ENCODE measurements around the gene SLC8A3. TPM values are rescaled to one million over a fixed set of nuclear protein-coding genes. Genes with fewer than 3 reads are reported as not detected.

The SLC8A3 gene
- total and polyA plus RNA-seq, 8 donors: 0.44 to 24.9 (median 6.6) TPM

GRCh38 chr14:70162358-70162757 is 26.4 kb downstream of the SLC8A3 start:
- Histone ChIP-seq H3K27ac (no peak overlapping the region), H3K36me3 (no peaks in the 10 kb centered on the region), H3K4me3 (no peak overlapping the region), H3K27me3 (no peaks in the 10 kb centered on the region), H3K9me3 (no peaks in the 10 kb centered on the region), H3K4me1 (no peaks in the 10 kb centered on the region)
- TF ChIP-seq CTCF (IDR thresholded peaks at IDR 0.05): no peak
- intact Hi-C loops (cut with DNase I): no loop called here
- ATAC-seq (no peak), DNase-seq (no peak)

- no peaks in the 10 kb centered on the region for H3K4me1 ChIP-seq
- no peak for TF ChIP-seq CTCF (IDR thresholded peaks at IDR 0.05)
- ATAC-seq: no peak
- no peak overlapping the region for H3K27ac ChIP-seq
- intact Hi-C loops (cut with DNase I): no loop called here
- H3K9me3 ChIP-seq: no peaks in the 10 kb centered on the region
- H3K36me3 ChIP-seq: no peaks in the 10 kb centered on the region
- DNase-seq: no peak
- peaks cover 0 to 14% of the 10 kb centered on the region in 2 donors for H3K27me3 ChIP-seq
- H3K4me3 ChIP-seq: no peak overlapping the region
Observed at GRCh38 chr14:70156592-70156991, 32.2 kb downstream of the SLC8A3 start.

GRCh38 chr14:70152704-70153103 is 36.0 kb downstream of the SLC8A3 start:
- Histone ChIP-seq H3K9me3 (no peaks in the 10 kb centered on the region), H3K36me3 (no peaks in the 10 kb centered on the region), H3K27ac (no peak overlapping the region), H3K4me3 (no peak overlapping the region), H3K27me3 (peaks cover 0 to 14% of the 10 kb centered on the region in 2 donors), H3K4me1 (no peaks in the 10 kb centered on the region)
- TF ChIP-seq CTCF (IDR thresholded peaks at IDR 0.05): no peak
- ATAC-seq: no peak
- intact Hi-C loops (cut with DNase I): no loop called here
- DNase-seq: no peak

- no peaks in the 10 kb centered on the region for H3K4me1 ChIP-seq
- intact Hi-C loops (cut with DNase I): no loop called here
- H3K9me3 ChIP-seq: no peaks in the 10 kb centered on the region
- H3K27me3 ChIP-seq: peaks cover 0 to 14% of the 10 kb centered on the region in 2 donors
- H3K27ac ChIP-seq: no peak overlapping the region
- no peak for TF ChIP-seq CTCF (IDR thresholded peaks at IDR 0.05)
- no peak for ATAC-seq
- DNase-seq: no peak
- no peak overlapping the region for H3K4me3 ChIP-seq
- H3K36me3 ChIP-seq: no peaks in the 10 kb centered on the region
Observed at GRCh38 chr14:70152081-70152480, 36.7 kb downstream of the SLC8A3 start.

GRCh38 chr14:70149596-70150165 is 39.1 kb downstream of the SLC8A3 start:
- DNase-seq (no peak), ATAC-seq (no peak)
- Histone ChIP-seq H3K36me3 (no peaks in the 10 kb centered on the region), H3K4me3 (no peak overlapping the region), H3K4me1 (no peaks in the 10 kb centered on the region), H3K27me3 (peaks cover 0 to 20% of the 10 kb centered on the region in 2 donors), H3K27ac (no peak overlapping the region), H3K9me3 (no peaks in the 10 kb centered on the region)
- intact Hi-C loops (cut with DNase I): no loop called here
- TF ChIP-seq CTCF (IDR thresholded peaks at IDR 0.05): no peak
